OCI-LY1 (cell line): Measurements from ENCODE around the gene ABHD1.

ENCODE experiments used
- H2AFZ ChIP-seq: fragments of 200-600 bp; sonication (generic), shearing (Covaris generic); 2 replicates; pipeline ENCODE4 v1.6.0; 2014; ENCODE audit warnings: antibody characterized with exemption, mild to moderate bottlenecking, low read length
- H3F3A ChIP-seq: fragments of 200-600 bp; sonication (generic), shearing (Covaris generic); 2 replicates; pipeline ENCODE4 v1.6.0; 2014; ENCODE audit warnings: mild to moderate bottlenecking, antibody characterized with exemption, low read length, moderate library complexity; ENCODE audit not compliant: insufficient read depth
- H3K27ac ChIP-seq: fragments of 200-600 bp; sonication (generic); 2 replicates; pipeline ENCODE4 v1.5.1; 2014; ENCODE audit warnings: low read length, mixed run types, mild to moderate bottlenecking, low read depth; ENCODE audit not compliant: poor library complexity, severe bottlenecking
- H3K27me3 ChIP-seq: fragments of 200-600 bp; sonication (generic); 2 replicates; pipeline ENCODE4 v1.6.0; 2014; ENCODE audit warnings: antibody characterized with exemption, mild to moderate bottlenecking, low read length, moderate library complexity; ENCODE audit not compliant: insufficient read depth
- H3K36me3 ChIP-seq: fragments of 200-600 bp; sonication (generic); 2 replicates; pipeline ENCODE4 v1.6.1; 2014; ENCODE audit warnings: mild to moderate bottlenecking, antibody characterized with exemption, low read length, moderate library complexity, mixed read lengths; ENCODE audit not compliant: insufficient read depth
- H3K4me1 ChIP-seq: fragments of 200-600 bp; sonication (generic); 2 replicates; pipeline ENCODE4 v1.5.1; 2014; ENCODE audit warnings: mild to moderate bottlenecking, low read length, moderate library complexity; ENCODE audit not compliant: insufficient read depth, severe bottlenecking
- H3K4me2 ChIP-seq: fragments of 200-600 bp; sonication (generic), shearing (Covaris generic); 2 replicates; pipeline ENCODE4 v1.6.1; 2014; ENCODE audit warnings: low read length
- H3K4me3 ChIP-seq: fragments of 200-600 bp; sonication (generic); 2 replicates; pipeline ENCODE4 v1.5.1; 2014; ENCODE audit warnings: low read length, low read depth, mild to moderate bottlenecking, mixed read lengths; ENCODE audit not compliant: poor library complexity, severe bottlenecking
- H3K79me2 ChIP-seq: fragments of 200-600 bp; shearing (Covaris generic); 2 replicates; pipeline ENCODE4 v1.6.1; 2016; ENCODE audit warnings: mixed run types, low read length, mixed read lengths; ENCODE audit not compliant: insufficient read depth
- H3K9ac ChIP-seq: fragments of 200-600 bp; sonication (generic), shearing (Covaris generic); 2 replicates; pipeline ENCODE4 v1.6.1; 2014; ENCODE audit warnings: mild to moderate bottlenecking, low read length, mixed read lengths
- H3K9me2 ChIP-seq: fragments of 200-600 bp; sonication (generic), shearing (Covaris generic); 2 replicates; pipeline ENCODE4 v1.6.1; 2014; ENCODE audit warnings: low read depth, mild to moderate bottlenecking, low read length, mixed read lengths
- H3K9me3 ChIP-seq: fragments of 200-600 bp; shearing (Covaris generic); 2 replicates; pipeline ENCODE4 v1.6.1; 2014; ENCODE audit warnings: low read length, mixed read lengths
- H4K20me1 ChIP-seq: fragments of 200-600 bp; sonication (generic), shearing (Covaris generic); 2 replicates; pipeline ENCODE4 v1.6.0; 2016; ENCODE audit warnings: mild to moderate bottlenecking, low read length; ENCODE audit not compliant: insufficient read depth
- EZH2 ChIP-seq: fragments of 200-600 bp; sonication (generic), shearing (Covaris generic); IDR thresholded peaks from 2 replicates; pipeline ENCODE4 v1.8.0; 2017; ENCODE audit warnings: borderline replicate concordance, mixed run types, mild to moderate bottlenecking, antibody characterized with exemption, low read length, moderate library complexity, mixed read lengths
- TF ChIP-seq, protein P1 (sequence below): fragments of 200-600 bp; sonication (generic), shearing (Covaris generic); IDR thresholded peaks from 2 replicates; pipeline ENCODE4 v1.5.1; 2017; ENCODE audit warnings: mild to moderate bottlenecking, antibody characterized with exemption, low read length, moderate library complexity, mixed read lengths

Gene ABHD1

GRCh38 chr2:27092696-27093429, 30.8 kb upstream of the ABHD1 start:
- Histone ChIP-seq H3K27me3 (no peaks in the 10 kb centered on the region), H3K9me2 (no peaks in the 10 kb centered on the region), H4K20me1 (no peaks in the 10 kb centered on the region), H3K79me2 (no peaks in the 10 kb centered on the region), H3K27ac (no peak overlapping the region), H3K9ac (no peak overlapping the region), H2AFZ (no peak overlapping the region), H3K4me3 (no peak overlapping the region), H3K9me3 (no peaks in the 10 kb centered on the region), H3K4me2 (no peak overlapping the region), H3F3A (no peaks in the 10 kb centered on the region), H3K4me1 (peaks cover 11% of the 10 kb centered on the region), H3K36me3 (no peaks in the 10 kb centered on the region)
- TF ChIP-seq, protein P1, sequence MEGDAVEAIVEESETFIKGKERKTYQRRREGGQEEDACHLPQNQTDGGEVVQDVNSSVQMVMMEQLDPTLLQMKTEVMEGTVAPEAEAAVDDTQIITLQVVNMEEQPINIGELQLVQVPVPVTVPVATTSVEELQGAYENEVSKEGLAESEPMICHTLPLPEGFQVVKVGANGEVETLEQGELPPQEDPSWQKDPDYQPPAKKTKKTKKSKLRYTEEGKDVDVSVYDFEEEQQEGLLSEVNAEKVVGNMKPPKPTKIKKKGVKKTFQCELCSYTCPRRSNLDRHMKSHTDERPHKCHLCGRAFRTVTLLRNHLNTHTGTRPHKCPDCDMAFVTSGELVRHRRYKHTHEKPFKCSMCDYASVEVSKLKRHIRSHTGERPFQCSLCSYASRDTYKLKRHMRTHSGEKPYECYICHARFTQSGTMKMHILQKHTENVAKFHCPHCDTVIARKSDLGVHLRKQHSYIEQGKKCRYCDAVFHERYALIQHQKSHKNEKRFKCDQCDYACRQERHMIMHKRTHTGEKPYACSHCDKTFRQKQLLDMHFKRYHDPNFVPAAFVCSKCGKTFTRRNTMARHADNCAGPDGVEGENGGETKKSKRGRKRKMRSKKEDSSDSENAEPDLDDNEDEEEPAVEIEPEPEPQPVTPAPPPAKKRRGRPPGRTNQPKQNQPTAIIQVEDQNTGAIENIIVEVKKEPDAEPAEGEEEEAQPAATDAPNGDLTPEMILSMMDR, result no peak
- no peak for TF ChIP-seq EZH2

GRCh38 chr2:27093430-27094352, 29.9 kb upstream of the ABHD1 start:
- Histone ChIP-seq H2AFZ (no peak overlapping the region), H3K9ac (no peak overlapping the region), H3K4me1 (peaks cover 11% of the 10 kb centered on the region), H3K9me2 (no peaks in the 10 kb centered on the region), H3K4me2 (no peak overlapping the region), H3K79me2 (no peaks in the 10 kb centered on the region), H4K20me1 (no peaks in the 10 kb centered on the region), H3F3A (no peaks in the 10 kb centered on the region), H3K27me3 (no peaks in the 10 kb centered on the region), H3K4me3 (no peak overlapping the region), H3K27ac (no peak overlapping the region), H3K36me3 (no peaks in the 10 kb centered on the region), H3K9me3 (no peaks in the 10 kb centered on the region)
- TF ChIP-seq, protein P1, result no peak
- TF ChIP-seq EZH2, result no peak

DNA sequence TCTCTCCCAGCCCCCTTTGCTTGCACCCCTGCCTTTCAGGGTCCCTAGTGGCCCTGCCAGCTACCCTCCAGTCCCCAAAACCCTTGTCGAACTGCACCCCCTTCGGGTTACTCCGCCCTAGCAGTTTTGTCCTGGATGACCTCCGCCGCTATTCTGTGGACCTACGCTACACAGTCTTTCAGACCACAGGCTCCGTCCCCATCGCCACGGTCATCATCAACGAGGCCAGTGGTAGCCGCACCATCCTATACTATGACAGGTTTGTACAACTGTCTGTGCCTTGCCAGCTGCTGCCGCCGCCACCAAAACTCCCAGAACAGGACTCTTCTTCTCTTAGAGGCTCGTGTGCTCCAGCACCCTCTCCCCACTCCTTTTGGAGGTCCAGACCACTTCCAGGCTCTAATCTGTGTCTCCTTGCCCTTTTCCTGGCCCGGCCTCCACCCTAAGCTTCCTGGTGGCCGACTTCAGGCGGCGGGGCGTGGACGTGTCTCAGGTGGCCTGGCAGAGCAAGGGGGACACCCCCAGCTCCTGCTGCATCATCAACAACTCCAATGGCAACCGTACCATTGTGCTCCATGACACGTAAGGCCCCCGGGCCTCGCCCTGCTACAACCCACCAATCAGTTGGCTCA, 29.1 kb upstream of the ABHD1 start:
- H3K9me2 ChIP-seq, result no peaks in the 10 kb centered on the region
- H3K36me3 ChIP-seq, result no peaks in the 10 kb centered on the region
- no peaks in the 10 kb centered on the region for H3K79me2 ChIP-seq
- no peaks in the 10 kb centered on the region for H3K9me3 ChIP-seq
- no peaks in the 10 kb centered on the region for H3F3A ChIP-seq
- no peak overlapping the region for H3K4me3 ChIP-seq
- no peak overlapping the region for H2AFZ ChIP-seq
- H4K20me1 ChIP-seq, result no peaks in the 10 kb centered on the region
- H3K27me3 ChIP-seq, result no peaks in the 10 kb centered on the region
- no peak overlapping the region for H3K9ac ChIP-seq
- peaks cover 11% of the 10 kb centered on the region for H3K4me1 ChIP-seq
- no peak overlapping the region for H3K4me2 ChIP-seq
- H3K27ac ChIP-seq, result no peak overlapping the region
- TF ChIP-seq, protein P1, result no peak
- TF ChIP-seq EZH2, result no peak
